ENCODE measurements around the gene CNTN6. TPM values are rescaled to one million over a fixed set of nuclear protein-coding genes. Genes with fewer than 3 reads are reported as not detected.

Gene CNTN6
- total RNA-seq, 4 donors from 2014 or later: not detected

DNA sequence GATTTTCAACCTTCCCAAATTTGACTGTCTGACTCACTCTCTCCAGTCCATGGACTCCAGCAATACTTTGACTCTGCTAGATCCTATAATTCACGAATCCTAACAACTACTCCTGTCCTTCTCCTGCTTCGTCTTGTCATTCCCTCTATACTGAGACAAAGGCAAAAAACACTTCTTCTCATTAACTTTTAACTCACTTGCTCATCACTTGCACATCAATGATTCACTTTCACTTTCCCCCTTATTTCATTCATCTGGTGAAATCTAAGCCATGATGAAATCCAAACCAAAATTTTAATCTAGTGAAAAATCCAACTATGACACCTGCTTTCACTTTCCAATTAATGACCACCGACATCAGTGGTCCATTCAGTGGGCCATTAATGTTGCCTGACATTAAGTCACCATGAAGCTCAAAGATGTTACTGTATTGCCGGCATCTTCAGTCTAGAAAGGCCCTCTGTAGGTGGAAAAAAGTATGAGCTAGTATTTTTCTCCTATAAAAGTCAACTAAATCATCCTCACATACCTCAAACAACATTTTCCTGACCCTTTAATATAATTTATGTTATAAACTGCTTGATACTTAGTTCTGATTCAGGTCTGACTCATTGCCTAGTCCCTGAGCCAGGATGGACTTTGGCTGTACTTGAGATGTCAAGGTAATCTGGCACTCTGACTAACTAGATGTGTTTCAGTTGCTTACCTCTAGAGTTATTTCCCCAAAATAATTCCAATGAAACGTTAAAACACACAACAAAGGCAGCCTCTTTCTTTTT, 158.6 kb downstream of the CNTN6 start:
- Histone ChIP-seq H3K9me3 (no peaks in the 10 kb centered on the region), H3K36me3 (no peaks in the 10 kb centered on the region), H3K27ac (no peak overlapping the region), H3K4me1 (no peaks in the 10 kb centered on the region), H3K27me3 (no peaks in the 10 kb centered on the region), H3K4me3 (no peak overlapping the region)
- intact Hi-C loops (cut with DNase I; ENCODE audit: low total_unique reads) (no loop called here), in situ Hi-C loops (cut with MboI; ENCODE audit: low sequenced_read_pairs in 4 of 4) (no loop called here)
- DNase-seq: no peak
- ATAC-seq: no peak
- TF ChIP-seq POLR2A (IDR thresholded peaks at IDR 0.05): no peak
- TF ChIP-seq, protein P1, sequence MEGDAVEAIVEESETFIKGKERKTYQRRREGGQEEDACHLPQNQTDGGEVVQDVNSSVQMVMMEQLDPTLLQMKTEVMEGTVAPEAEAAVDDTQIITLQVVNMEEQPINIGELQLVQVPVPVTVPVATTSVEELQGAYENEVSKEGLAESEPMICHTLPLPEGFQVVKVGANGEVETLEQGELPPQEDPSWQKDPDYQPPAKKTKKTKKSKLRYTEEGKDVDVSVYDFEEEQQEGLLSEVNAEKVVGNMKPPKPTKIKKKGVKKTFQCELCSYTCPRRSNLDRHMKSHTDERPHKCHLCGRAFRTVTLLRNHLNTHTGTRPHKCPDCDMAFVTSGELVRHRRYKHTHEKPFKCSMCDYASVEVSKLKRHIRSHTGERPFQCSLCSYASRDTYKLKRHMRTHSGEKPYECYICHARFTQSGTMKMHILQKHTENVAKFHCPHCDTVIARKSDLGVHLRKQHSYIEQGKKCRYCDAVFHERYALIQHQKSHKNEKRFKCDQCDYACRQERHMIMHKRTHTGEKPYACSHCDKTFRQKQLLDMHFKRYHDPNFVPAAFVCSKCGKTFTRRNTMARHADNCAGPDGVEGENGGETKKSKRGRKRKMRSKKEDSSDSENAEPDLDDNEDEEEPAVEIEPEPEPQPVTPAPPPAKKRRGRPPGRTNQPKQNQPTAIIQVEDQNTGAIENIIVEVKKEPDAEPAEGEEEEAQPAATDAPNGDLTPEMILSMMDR (IDR thresholded peaks at IDR 0.05 in 4 of 5, conservative IDR thresholded peaks at IDR 0.05 in 1 of 5): no peak

GRCh38 chr3:1252061-1252430, 159.2 kb downstream of the CNTN6 start:
- no peaks in the 10 kb centered on the region for H3K36me3 ChIP-seq
- no peak for ATAC-seq
- H3K27me3 ChIP-seq: no peaks in the 10 kb centered on the region
- H3K9me3 ChIP-seq: no peaks in the 10 kb centered on the region
- TF ChIP-seq, protein P1 (IDR thresholded peaks at IDR 0.05 in 4 of 5, conservative IDR thresholded peaks at IDR 0.05 in 1 of 5): no peak
- no peak for TF ChIP-seq POLR2A (IDR thresholded peaks at IDR 0.05)
- no peak overlapping the region for H3K27ac ChIP-seq
- DNase-seq: no peak
- intact Hi-C loops (cut with DNase I; ENCODE audit: low total_unique reads) (no loop called here), in situ Hi-C loops (cut with MboI; ENCODE audit: low sequenced_read_pairs in 4 of 4) (no loop called here)
- no peak overlapping the region for H3K4me3 ChIP-seq
- H3K4me1 ChIP-seq: no peaks in the 10 kb centered on the region

DNA sequence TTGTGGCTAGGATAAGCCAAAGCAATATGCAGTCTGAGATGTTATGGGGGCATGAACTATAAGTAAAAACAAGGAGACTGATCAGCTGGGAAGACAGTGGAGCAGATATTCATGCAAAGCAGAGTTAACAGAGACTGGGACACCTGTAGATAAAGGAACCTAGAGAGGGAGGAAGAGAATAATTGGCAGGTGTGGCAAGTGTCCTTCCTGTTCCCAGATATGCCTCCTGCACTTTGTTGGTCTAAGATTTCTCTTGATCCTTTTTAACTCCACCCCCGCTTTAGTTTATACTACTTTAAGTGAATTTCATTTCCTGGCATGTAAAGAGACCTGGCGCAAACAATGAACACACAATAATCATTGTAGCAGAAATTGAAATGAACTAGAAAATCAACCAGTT, 169.4 kb downstream of the CNTN6 start:
- in situ Hi-C loops (cut with MboI; ENCODE audit: low sequenced_read_pairs in 4 of 4): no loop called here
- no peak for ATAC-seq
- Histone ChIP-seq H3K4me3 (no peak overlapping the region), H3K36me3 (no peaks in the 10 kb centered on the region), H3K9me3 (no peaks in the 10 kb centered on the region), H3K4me1 (no peaks in the 10 kb centered on the region), H3K27me3 (no peaks in the 10 kb centered on the region), H3K27ac (no peak overlapping the region)
- TF ChIP-seq, protein P1 (IDR thresholded peaks at IDR 0.05 in 4 of 5, conservative IDR thresholded peaks at IDR 0.05 in 1 of 5): no peak
- no peak for TF ChIP-seq POLR2A (IDR thresholded peaks at IDR 0.05)
- intact Hi-C loops (cut with DNase I; ENCODE audit: low total_unique reads): no loop called here
- DNase-seq: no peak

GRCh38 chr3:1263121-1263520, 170.3 kb downstream of the CNTN6 start:
- Histone ChIP-seq H3K36me3 (no peaks in the 10 kb centered on the region), H3K9me3 (no peaks in the 10 kb centered on the region), H3K4me3 (no peak overlapping the region), H3K4me1 (no peaks in the 10 kb centered on the region), H3K27ac (no peak overlapping the region), H3K27me3 (no peaks in the 10 kb centered on the region)
- in situ Hi-C loops (cut with MboI; ENCODE audit: low sequenced_read_pairs in 4 of 4) (no loop called here), intact Hi-C loops (cut with DNase I; ENCODE audit: low total_unique reads) (no loop called here)
- DNase-seq (no peak), ATAC-seq (no peak)
- TF ChIP-seq, protein P1 (IDR thresholded peaks at IDR 0.05 in 4 of 5, conservative IDR thresholded peaks at IDR 0.05 in 1 of 5): no peak
- no peak for TF ChIP-seq POLR2A (IDR thresholded peaks at IDR 0.05)

GRCh38 chr3:1269808-1270207, 177.0 kb downstream of the CNTN6 start:
- in situ Hi-C loops (cut with MboI; ENCODE audit: low sequenced_read_pairs in 4 of 4) (no loop called here), intact Hi-C loops (cut with DNase I; ENCODE audit: low total_unique reads) (no loop called here)
- ATAC-seq (no peak), DNase-seq (no peak)
- no peak for TF ChIP-seq POLR2A (IDR thresholded peaks at IDR 0.05)
- TF ChIP-seq, protein P1 (IDR thresholded peaks at IDR 0.05 in 4 of 5, conservative IDR thresholded peaks at IDR 0.05 in 1 of 5): no peak
- H3K4me3 ChIP-seq: no peak overlapping the region
- H3K27me3 ChIP-seq: no peaks in the 10 kb centered on the region
- no peak overlapping the region for H3K27ac ChIP-seq
- no peaks in the 10 kb centered on the region for H3K4me1 ChIP-seq
- no peaks in the 10 kb centered on the region for H3K36me3 ChIP-seq
- no peaks in the 10 kb centered on the region for H3K9me3 ChIP-seq

Data from gastrocnemius medialis (tissue), 4 donors.